Glomerular endothelial cell (primary cell): ENCODE measurements around the gene TMEM100. TPM values are rescaled to one million over a fixed set of nuclear protein-coding genes. Genes with fewer than 3 reads are reported as not detected.
"Not testable (repeated sequence)": the region's sequence is repeated elsewhere in the genome, so short reads cannot be mapped to it uniquely, and the experiment has no call there.

Source experiments
- DNase-seq: peaks from one replicate; pipeline ENCODE4 v3.0.0-alpha.2; 2011; ENCODE audit warnings: low read depth, low spot score; ENCODE audit errors: extremely low read depth
- total RNA-seq: library from RNA; depleted of rRNA; stranded (reverse); fragments of >200 nt; gene quantifications from 2 replicates; pipeline ENCODE4 v1.2.3, GENCODE V29; 2015

TMEM100 gene
- total RNA-seq, 1 donor from 2014 or later = 0.12 TPM

DNA sequence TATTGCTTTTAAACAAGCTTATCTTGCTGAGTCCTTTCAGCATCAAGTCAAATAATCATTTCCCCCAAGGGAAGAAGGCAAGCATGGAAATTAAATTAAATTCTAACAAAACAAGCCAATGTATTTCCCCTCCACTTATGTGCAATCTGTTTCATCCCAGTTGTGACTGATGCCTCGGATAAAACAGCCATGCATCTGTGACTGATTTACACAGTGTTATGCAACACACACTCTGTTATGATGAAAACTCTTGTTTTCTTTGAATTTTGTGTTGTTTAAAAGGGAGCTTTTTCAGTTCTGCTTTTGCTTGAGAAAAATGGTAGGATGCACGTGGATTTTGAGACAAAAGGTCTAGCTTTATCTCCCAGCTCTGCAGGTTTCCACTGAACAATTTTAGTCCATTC lies 32.6 kb downstream of the TMEM100 start:
- DNase-seq = no peak

DNA sequence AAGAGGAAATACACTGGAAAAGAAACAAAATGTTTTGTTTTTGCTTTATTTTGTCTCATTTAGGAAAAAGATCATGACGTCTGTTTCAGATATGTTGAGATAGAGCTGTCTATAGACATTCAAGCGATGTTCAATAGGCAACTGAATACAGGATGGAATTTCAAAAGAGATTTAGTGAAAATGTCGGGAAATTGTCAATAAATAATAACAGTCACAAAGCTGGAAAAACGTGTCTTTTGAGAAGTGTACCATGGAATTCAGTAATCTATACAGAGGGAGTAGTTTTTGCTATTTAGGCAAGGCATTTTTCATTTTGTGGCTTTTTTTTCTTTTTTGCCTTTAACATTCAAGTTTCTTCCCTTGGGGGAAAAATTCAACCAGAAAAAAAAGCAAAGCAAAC lies 33.0 kb downstream of the TMEM100 start:
- no peak for DNase-seq

DNA sequence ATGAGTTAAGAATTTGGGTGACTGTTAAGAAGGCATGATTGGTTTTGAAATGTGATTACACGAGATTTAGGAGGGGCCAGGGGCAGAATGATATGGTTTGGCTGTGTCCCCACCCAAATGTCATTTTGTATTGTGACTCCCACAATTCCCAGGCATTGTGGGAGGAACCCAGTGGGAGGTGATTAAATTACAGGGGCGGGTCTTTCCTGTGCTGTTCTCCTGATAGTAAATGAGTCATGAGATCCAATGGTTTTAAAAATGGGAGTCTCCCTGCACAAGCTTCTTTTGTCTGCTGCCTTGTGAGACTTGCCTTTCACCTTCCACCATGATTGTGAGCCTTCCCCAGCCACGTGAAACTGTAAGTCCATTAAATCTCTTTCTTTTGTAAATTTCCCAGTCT lies 34.6 kb downstream of the TMEM100 start:
- no peak for DNase-seq

DNA sequence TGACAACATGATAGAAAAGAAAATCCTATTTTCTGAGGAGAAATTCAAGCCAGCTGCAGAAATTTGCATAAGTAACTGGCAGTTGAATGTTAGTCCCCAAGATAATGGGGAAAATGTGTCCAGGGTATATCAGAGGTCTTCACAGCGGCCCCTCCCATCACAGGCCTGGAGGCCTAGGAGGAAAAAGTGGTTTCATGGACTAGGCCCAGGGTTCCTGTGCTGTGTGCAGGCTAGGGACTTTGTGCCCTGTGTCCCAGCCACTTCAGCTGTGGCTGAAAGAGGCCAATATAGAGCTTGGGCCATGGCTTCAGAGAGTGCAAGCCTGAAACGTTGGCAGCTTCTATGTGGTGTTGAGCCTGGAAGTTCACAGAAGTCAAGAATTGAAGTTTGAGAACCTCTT lies 35.6 kb downstream of the TMEM100 start:
- DNase-seq = no peak

DNA sequence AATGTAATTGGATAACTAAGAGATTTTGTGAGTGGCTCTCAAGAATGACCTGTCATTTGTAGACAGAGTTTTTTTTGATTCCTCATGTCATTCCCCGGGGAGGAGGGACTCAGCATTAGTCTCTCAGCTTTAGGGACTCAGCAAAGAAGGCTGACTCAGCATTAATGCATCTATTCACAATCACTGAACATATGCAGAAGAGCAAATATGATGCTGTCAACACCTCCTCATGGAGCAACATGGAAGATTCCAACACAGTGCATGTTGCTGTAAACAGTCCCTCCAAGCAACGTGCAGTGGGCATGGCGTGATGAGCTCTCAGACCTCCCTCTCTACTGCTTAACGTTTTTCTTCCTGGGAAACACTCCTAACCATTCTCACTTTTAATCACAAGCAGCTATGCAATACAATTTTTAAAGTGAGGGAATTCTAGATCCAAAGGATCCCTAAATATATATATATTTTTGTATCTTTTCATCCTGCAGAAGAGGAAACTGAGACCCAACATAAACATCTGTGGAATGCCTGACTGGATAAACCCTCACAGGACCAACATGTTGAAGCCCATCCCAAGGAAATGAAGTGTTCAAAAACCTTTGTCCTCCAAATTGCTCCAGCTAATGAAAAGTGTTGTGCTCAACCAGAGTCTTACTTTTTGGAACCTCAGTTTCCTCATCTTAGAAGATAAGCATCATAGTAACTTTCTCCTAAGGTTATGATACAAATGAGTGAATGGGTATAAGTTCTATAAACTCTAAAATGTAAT lies 38.9 kb downstream of the TMEM100 start:
- DNase-seq = no peak

DNA sequence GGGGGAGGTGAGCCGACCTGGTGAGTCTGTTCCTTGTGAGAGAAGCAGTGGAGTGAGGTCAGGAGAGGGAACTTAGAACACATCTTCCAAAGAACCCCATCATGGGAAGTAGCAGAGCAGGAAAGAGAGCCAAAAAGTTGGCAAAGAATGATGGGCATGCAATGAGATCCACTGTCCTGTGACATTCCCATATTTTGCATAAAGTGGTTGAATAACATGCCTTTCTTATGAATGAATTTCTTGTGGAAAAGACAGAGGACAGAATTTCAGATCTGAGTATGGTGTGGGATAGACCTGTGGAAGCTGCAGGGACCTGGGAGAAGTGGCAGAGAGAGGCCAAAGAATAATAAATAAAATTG lies 41.3 kb downstream of the TMEM100 start:
- DNase-seq = no peak

DNA sequence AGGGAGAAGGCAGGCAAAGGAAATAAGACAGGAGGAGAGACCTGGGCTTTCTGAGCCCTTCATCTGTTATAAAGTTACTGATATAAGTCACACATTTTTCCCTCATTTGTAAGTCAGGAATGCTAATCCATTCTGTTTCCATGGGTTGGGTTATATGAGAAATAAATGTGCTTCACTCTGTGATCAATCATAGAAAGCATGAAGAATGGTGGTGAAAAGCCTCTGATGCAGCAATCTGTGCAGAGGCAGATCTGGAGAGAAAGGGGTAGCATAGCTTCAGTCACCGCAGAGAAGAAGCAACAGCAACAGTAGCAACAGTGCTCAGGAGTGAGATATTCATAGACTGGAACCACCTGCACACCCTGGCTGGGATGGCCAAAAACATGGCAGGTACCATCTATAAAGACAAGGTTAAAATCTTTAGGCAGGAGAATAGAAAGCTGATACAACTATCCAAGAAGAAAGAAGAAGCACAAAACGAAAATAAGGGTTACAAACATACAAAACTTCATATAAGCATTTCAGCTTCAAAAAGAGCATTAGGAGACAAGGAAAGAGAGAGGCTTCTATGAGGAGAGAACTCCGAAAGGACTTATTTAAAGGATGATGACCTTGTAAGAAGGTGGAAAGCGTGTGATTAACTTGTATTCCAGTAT lies 41.9 kb downstream of the TMEM100 start:
- DNase-seq = no peak

DNA sequence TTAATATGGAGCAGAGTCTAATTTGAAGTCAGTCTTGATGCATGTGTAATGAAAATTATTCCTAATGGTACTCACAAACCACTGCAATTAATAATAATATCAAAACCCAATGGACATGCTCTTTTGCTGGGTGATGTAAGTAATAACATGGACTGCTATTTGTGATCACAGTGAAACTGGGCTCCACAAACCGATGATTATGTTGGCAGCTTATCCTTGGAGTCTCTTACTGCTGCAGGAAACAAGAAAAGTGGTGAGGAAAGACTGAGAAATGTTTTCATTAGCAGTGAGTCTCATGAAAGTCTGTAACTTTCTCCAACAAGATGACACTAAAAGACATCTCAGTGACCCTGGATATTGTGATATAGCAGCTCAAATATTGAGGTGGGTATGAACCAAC lies 45.2 kb downstream of the TMEM100 start:
- no peak for DNase-seq

DNA sequence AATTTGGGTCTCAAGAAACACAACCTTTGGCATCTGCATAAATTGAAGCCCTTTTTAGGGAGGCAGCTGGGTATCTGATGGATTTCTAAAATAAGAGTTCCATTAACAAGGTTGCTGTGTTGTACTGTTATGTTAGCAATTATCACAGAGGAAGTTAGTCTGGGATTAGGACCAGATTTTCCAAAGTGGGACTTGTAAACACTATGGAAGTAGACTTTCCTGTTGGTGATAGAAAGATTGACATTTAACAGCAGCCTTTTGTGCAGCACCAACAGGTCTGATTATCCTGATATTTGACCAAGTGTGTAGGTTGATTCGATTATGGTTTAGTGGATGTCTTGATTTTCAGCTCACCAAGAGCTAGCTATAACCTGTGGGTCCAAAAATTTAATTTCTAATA lies 46.4 kb downstream of the TMEM100 start:
- DNase-seq = no peak

DNA sequence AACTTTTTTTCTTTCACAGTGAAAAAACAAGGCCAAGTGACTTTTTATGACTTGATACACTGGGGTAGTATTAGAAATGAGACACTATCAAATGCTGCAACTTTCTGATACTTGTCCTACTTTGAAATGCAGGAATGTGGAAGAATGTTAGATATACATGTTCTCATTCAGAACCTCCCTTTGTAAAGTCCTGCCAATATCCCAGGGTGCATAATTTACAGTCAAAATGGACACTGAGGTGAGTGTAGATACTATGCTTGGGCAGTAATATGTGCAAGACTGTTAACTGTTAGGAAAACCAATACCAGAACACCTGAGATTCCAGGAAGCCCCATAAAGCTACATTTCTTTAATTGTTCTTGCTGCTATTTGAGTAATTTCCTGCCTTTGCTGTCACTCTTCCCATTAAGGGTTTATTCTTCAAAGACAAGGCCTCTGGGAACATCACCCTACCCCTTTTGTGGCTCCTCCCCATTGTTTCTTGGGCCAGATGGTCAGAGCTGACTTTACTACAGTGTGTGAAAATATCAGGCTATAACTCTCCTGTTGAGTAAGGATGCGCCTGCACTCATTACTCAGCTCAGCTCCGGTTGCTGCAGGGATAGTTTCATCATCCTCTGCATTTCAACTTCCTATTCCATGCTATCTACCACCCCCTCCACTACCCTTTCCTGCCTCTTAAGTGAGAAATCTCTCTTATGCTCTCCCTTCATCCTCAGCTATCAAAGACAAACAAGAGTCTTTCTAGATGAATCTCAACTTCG lies 48.7 kb downstream of the TMEM100 start:
- no peak for DNase-seq

DNA sequence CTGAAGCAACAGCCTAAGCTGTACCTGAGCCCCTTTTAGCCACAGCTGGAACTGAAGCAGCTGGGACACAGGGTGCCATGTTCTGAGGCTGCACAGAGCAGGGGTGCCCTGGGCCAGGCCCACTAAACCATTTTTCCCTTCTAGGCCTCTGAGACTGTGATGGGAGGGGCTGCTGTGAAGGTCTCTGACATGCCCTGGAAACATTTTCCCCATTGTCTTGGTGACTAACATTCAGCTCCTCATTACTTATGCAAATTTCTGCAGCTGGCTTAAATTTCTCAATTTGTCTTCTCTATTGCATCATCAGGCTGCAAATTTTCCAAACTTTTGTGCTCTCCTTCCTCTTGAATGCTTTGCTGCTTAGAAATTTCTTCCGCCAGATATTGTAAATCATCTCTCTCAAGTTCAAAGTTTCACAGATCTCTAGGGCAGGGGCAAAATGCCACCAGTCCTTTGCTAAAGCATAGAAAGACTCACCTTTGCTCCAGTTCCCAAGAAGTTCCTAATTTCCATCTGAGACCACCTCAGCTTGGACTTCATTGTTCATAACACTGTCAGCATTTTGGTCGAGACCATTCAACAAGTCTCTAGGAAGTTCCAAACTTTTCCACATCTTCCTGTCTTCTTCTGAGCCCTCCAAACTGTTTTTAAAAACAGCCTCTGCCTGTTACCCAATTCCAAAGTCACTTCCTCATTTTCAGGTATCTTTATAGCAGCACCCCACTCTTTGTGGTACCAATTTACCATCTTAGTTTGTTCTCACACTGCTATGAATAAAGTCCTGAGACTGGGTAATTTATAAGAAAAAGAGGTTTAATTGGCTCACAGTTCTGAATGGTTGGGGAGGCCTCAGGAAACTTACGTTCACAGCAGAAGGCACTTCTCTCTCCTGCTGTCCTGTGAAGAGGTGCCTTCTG lies 49.8 kb downstream of the TMEM100 start:
- no peak for DNase-seq

DNA sequence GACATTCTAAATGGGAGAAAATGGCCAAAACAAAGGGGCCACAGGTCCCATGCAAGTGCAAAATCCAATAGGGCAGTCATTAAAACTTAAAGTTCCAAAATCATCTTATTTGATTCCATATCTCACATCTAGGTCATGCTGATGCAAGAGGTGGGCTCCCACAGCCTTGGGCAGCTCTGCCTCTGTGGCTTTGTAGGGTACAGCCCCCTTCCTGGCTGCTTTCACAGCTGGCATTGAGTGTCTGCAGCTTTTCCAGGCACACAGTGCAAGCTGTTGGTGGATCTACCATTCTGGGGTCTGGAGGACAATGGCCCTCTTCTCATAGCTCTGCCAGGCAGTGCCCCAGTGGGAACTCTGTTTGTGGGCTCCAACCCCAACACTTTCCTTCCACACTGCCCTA lies 50.7 kb downstream of the TMEM100 start:
- DNase-seq = not testable (repeated sequence)

Other genes with a start within 250 kb of the TMEM100 start
- gene SMIM36, start 211.4 kb downstream of the TMEM100 start, total RNA-seq = not detected in 2 replicates
- 22.6 and 29.6 TPM in 2 replicates for gene PCTP, start 28.2 kb upstream of the TMEM100 start, total RNA-seq